ENCODE measurements around the gene PGP. TPM values are rescaled to one million over a fixed set of nuclear protein-coding genes. Genes with fewer than 3 reads are reported as not detected.

Gene PGP
- total RNA-seq, 1 donor from 2014 or later, result 24.9 TPM

- DNase-seq (ENCODE audit: extremely low read depth, low read depth, low spot score), result no peak
These were observed 23.0 kb upstream of the PGP start for GRCh38 chr16:2237493-2238149.

DNA sequence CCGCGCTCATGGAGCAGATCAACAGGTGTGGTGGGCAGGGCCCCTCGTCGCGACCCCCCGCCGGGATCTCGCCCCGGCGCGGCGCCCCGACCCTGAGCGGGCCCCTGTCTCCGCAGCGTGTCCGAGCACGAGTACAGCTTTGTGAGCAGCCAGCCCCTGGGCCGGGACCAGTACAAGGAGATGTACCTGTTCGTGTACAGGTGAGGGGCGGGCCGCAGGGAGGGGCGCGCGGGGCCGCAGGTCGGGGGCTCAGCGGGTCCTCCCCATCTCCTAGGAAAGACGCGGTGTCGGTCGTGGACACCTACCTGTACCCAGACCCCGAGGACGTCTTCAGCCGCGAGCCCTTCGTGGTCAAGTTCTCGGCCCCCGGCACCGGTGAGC is 22.5 kb upstream of the PGP start:
- DNase-seq (ENCODE audit: extremely low read depth, low read depth, low spot score), result no peak

GRCh38 chr16:2236337-2237101 is 21.9 kb upstream of the PGP start, which contains the start of gene DNASE1L2:
Gene DNASE1L2, plus strand, starts transcription at chr16:2236444. Its CDS starts 373 bp downstream, at chr16:2236817.
- DNase-seq (ENCODE audit: extremely low read depth, low read depth, low spot score), result no peak

DNA sequence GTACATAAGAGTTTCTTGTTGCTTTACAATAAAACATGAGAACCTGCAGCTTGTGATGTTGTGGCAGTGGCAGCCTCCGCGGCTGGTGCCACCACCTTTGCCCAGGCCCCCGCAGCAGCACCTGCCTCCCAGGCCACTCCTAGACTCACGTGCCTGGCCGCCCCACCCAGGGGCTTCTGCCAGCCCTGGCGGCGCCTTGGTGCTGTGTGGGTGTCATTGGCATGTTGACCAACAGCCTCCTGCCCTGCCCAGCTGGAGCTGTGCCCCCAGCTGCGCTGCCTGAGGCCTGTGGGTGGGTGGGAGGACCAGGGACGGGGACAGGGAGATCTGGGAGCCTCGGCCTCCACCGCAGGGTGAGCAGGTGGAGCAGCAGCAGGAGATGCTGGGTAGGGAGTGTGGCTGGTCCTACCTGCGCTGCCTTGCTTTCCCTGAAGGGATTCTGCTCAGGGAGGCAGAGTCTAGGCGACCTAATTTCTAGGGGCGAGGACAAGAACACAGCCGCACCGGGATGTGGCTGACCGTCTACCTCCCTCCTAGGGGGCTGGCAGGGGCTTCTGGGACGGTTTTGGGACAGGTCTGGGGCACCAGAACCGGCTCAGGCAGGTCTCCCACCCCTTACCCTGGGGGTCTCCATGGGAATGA is 21.2 kb upstream of the PGP start:
- DNase-seq (ENCODE audit: extremely low read depth, low read depth, low spot score), result no peak

- no peak for DNase-seq (ENCODE audit: extremely low read depth, low read depth, low spot score)
These were observed 20.6 kb upstream of the PGP start for GRCh38 chr16:2235234-2235651.

DNA sequence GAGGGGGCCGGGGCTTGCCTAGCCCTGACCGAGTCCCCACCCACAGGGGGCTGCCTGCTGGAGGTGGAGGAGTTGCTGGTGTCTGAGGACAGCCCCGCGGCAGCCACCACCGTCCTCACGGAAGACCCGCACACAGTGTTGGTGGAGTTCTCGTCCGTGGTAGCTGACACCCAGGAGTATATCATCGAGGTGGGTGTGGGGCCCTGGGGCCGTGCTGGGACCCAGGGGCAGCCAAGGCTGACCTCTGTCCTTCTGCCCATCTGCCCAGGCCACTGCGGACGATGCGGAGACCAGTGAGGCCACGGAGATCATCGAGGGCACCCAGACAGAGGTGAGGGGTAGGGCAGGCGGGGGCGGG is 20.2 kb upstream of the PGP start:
- DNase-seq (ENCODE audit: extremely low read depth, low read depth, low spot score), result no peak

- DNase-seq (ENCODE audit: extremely low read depth, low read depth, low spot score), result no peak
These were observed 19.5 kb upstream of the PGP start for GRCh38 chr16:2233872-2234812.

DNA sequence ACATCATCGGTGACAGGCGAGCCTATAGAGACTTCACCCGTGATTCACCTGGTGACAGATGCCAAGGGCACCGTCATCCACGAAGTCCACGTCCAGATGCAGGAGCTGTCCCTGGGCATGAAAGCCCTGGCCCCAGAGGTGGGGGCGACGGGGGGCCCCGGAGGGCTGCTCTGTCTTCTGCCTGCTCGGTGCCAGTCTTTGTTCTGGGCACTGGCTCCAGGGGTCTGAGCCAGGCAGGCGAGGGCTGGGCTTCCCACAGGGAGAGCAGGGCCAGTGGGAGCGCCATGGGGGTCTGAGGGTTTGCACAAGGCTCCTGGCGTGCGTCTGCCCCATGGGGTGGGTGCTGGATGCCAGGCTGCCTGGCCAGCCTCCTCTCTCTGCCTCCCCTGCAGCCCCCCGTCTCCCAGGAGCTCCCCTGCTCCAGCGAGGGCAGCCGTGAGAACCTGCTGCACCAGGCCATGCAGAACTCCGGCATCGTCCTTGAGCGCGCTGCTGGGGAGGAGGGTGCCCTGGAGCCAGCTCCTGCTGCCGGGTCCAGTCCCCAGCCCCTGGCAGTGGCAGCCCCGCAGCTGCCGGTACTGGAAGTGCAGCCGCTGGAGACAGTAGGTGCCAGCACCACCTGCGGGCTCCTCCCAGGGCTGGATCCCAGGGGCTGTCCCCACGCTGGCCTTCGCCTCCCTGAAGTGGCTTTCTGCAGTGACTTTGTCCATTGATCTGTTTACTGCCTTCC is 18.6 kb upstream of the PGP start:
- DNase-seq (ENCODE audit: extremely low read depth, low read depth, low spot score), result no peak

- DNase-seq (ENCODE audit: extremely low read depth, low read depth, low spot score), result no peak
These were observed 17.7 kb upstream of the PGP start for GRCh38 chr16:2232094-2232990.

- DNase-seq (ENCODE audit: extremely low read depth, low read depth, low spot score), result no peak
These were observed 16.6 kb upstream of the PGP start for GRCh38 chr16:2231016-2231931.

DNA sequence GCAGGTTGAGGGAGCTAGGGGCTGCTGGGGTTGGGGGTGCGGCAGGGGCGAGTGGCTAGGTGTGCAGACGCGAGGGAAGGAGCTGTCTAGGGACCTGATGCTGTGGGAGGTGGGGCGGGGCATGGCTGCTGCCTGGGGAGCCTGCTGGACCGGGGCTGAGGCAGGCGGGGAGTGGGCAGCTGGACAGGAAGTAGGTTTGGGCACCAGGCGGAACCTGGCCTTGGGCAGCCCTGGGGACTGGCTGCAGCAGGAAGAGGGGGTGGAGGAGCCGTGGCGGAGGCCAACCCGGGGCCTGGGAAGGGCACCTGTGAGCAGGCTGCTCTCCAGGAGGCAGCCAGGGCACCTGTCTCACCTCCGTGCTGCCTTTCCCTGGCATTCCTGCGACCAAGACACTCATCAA is 15.7 kb upstream of the PGP start:
- no peak for DNase-seq (ENCODE audit: extremely low read depth, low read depth, low spot score)

GRCh38 chr16:2229632-2230250 is 15.1 kb upstream of the PGP start:
- no peak for DNase-seq (ENCODE audit: extremely low read depth, low read depth, low spot score)

DNA sequence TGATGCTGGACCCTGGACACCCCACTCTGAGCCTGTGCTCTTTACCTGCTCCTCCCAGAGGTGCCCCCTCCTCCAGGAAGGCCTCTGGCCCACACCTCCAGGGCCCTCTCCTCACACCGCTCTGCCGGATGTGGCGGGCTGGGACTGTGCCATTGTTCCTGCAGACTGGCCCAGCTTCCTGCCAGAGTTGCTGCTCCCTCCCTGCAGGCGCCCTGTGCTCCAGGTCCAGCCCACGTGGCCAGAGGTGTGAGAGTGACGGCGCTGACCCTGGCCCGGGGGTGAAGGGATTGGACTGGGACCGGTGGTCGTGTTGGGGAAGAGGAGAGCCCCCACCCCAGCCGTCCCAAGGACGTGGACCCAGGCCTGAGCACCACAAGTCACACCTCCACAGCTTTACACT is 14.5 kb upstream of the PGP start:
- DNase-seq (ENCODE audit: extremely low read depth, low read depth, low spot score), result no peak

DNA sequence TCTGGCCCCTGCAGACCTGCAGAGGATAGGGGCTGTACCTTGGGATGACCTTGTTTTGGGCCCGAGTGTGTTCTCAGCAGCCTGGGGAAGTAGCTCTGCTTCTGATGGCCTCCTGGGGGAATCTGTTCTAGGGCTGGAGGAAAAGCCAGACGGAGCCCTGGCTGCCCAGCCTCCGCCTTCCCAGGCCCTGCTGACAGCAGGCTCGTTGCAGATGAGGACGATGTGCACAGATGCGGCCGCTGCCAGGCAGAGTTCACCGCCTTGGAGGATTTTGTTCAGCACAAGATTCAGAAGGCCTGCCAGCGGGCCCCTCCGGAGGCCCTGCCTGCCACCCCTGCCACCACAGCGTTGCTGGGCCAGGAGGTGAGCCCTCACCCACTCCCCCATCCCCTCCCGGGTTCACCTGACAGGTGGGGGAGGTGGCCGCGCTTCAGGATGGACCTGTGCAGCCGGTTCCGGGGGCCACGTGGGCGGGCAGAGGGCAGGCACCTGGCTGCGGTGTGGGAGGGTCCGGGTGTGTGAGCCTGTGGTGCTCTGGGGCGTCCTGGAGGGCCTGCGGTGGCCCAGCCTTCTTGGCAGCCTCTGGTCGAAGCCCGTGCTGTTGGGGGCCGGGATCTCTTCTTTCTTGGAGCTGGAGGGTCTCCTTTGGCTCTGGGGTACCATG is 13.7 kb upstream of the PGP start:
- no peak for DNase-seq (ENCODE audit: extremely low read depth, low read depth, low spot score)

DNA sequence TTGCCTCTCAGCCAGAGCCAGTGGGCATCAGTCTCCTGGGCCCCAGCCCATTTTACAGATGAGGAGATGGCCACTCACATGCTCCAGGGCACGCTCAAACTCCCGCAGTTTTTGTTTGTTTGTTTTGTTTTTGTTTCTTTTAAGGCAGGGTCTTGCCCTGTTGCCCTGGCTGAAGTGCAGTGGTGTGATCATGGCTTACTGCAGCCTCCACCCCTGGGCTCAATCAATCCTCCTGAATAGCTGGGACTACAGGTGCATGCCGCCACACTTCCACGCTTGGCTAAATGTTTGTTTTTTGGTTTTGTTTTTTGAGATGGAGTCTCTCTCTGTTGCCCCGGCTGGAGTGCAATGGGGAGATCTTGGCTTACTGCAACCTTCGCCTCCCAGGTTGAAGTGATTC is 12.3 kb upstream of the PGP start:
- DNase-seq (ENCODE audit: extremely low read depth, low read depth, low spot score), result no peak

DNA sequence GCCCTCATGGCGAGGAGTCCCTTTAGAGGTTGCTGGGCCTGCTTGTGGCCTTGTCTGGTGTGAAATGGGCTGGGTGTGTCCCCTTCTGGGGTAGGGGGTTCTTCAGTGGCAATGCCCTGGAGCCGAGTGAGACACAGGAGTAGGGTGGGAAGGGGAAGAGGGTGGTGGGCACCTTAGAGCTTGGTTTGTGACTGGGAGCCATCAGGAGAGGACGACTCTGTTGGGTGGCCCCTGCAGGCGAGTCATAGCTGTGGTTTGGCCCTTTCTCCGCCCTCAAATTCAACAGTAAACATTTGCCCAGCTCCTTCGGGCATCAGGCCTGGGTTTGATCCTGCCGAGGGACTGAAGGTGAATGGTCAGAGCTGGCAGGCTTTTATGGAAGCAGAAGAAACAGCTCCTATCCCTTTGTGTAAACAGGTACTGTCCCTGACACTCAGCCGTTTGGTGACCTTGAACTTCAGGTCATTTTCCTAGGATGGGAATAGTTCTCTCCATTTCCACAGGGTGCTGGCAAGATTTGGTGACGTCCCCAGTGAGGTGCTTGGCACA is 11.7 kb upstream of the PGP start:
- no peak for DNase-seq (ENCODE audit: extremely low read depth, low read depth, low spot score)

DNA sequence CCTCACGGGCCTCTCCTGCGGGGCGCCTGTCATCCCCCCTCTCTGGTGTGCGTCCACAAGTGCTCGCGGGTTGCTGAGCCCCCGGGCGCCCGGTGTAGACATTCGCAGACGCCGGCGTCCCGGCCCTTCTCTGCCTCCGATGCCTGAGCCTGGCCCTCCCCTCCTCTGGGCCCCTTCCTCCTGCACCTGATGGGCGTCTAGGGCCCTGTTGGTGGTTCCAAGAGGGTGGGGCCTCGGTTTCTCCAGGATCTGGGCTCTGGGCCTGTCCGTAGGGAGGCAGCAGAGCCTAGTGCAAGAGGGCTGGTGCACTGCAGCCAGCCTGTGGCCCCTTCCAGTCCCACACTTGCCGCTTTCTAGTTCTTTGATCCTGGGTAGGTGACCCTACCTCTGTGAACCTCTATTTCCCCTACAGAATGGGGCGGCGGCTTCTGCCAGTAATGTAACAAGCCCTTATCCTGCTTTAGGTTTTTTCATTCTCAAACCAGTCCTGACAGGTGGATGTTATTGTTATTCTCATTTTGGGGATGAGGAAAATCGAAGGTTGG is 9.4 kb upstream of the PGP start:
- no peak for DNase-seq (ENCODE audit: extremely low read depth, low read depth, low spot score)

Measured in glomerular endothelial cell (primary cell).